DMS53 treated with DMSO at 0.1 percent for 48 hours (cell line): ENCODE results near the gene HSPE1.
"Not testable (repeated sequence)": the region's sequence is repeated elsewhere in the genome, so short reads cannot be mapped to it uniquely, and the experiment has no call there.

Experiments
- DNase-seq: peaks from one replicate; lab custom pipeline; 2025; ENCODE audit not compliant: unreplicated experiment; lab: John Stamatoyannopoulos, UW

Gene HSPE1

DNA sequence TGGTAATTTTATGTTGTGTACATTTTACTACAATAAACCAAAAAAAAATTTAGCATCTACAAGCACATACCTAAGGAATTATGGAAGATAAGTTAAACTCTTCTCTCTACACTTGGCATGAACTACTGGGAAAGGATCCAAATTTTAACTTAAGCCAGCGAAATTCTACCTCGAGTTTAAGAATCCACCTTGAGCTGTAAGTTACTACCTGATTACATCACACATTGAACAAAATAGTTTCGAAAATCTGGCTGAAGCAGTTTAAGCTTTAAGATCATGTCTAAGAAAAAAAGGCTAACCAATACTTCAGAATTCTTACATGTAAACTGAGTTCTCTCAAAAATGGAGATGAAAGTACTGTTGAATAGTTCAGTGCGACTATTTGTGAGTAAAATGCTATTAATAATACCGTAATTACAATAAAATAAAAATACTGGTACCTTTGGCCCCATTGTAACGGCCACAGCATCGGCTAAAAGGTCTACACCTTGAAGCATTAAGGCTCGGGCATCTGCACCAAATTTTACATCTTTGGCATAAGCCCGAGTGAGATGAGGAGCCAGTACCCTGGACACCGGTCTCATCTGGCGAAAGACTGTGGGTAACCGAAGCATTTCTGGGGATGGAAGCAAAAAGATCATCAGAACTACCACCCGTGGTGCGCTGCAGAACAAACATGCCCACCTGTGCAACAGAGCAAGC, 1.8 kb upstream of the HSPE1 start:
- DNase-seq: no peak

GRCh38 chr2:197498937-197499593, 1.1 kb upstream of the HSPE1 start:
- DNase-seq: peak; percentile 18

DNA sequence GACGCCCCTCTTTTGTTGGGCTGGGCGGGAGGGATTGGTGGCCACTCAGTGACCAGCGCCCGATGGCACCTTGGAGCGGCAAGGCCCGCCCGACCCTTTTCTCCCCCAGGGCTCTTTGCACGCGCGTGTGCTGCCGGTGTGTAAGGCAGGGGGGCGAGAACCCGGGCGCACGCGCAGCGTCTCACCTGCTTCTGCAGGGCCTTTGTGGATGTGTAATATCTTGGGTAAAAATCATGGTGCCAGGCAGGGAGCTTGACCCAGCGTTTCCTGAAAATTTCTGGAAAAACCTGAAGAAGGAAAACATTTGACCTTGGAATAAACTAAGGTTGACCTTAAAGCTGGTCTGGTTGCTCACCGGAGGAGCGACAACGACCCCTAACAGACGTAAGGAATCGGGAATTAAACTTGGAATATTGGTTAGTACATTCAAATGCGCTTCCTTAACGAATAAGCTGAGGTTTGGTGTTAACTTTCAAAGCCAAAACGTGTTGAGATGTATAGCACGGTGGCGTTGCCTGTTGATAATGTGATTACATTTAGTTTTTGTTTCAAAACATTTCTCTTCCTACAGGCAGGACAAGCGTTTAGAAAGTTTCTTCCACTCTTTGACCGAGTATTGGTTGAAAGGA, 438 bp downstream of the HSPE1 start:
- peak; percentile 35 for DNase-seq

- no peak for DNase-seq
Observed at GRCh38 chr2:197502201-197502600, 2.0 kb downstream of the HSPE1 start.

- no peak for DNase-seq
Observed at GRCh38 chr2:197502685-197503084, 2.5 kb downstream of the HSPE1 start.

- no peak for DNase-seq
Observed at GRCh38 chr2:197504000-197504399, 3.8 kb downstream of the HSPE1 start.

- no peak for DNase-seq
Observed at GRCh38 chr2:197504512-197504911, 4.3 kb downstream of the HSPE1 start.

- no peak for DNase-seq
Observed at GRCh38 chr2:197506658-197507057, 6.5 kb downstream of the HSPE1 start.

GRCh38 chr2:197513915-197514314, 13.7 kb downstream of the HSPE1 start:
- no peak for DNase-seq

GRCh38 chr2:197514754-197515153, 14.6 kb downstream of the HSPE1 start:
- DNase-seq: peak; percentile 45

DNA sequence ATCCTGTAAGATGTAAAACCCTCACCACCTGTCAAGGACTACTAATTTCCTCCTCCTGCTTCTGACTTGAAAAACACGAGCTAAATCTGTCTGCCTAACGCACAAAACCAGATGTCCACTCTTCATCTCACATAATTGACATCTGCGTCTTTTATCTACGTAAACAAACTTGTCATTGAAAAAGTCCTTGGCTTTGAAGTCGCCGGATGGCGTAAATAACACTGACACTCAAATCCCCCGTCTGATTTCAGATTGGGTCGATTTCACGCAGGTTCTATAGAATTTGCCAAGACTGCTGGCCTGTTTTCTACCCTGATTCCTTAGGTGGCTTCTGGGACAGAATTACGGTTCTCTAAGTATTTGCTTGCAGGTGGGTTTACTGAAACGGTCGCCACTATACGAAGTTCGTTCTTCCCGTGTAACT, 15.1 kb downstream of the HSPE1 start:
- DNase-seq: peak; percentile 76

DNA sequence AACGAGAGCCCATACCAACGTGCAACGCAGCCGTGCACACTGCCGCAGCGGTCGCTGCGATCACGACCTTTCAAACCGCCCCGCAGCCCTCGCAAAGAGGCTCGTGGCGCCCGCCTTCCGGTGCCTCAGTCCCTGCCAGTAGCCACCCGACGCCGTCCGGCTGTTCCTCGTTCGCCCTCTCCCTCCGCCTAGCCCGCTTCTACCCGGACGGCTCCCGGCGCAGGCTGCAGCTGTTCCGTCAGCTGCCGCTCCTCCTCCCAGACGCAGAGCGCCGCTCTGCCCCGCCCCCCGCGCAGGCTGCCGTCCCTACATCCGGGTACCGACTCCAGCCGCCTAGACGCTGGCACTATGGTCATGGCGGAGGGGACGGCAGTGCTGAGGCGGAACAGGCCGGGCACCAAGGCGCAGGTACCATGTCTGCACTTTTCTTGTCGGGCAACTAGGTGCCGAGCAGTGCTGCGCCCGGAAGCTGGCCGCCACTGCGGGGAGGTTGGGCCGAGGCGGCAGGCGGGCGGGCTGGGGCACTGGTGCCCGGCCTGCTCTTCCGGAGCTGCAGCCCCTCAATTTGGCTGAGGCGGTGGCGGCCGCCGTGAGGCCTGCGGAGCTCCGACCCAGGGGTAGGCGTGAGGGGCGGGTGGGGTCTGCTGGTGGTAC, 15.7 kb downstream of the HSPE1 start, which contains the start of gene MOB4:
Gene MOB4, plus strand, starts transcription at position 328 of the 654 bp plus-strand sequence. Its CDS starts 21 bp downstream, at position 349.
- DNase-seq: peak; percentile 86

DNA sequence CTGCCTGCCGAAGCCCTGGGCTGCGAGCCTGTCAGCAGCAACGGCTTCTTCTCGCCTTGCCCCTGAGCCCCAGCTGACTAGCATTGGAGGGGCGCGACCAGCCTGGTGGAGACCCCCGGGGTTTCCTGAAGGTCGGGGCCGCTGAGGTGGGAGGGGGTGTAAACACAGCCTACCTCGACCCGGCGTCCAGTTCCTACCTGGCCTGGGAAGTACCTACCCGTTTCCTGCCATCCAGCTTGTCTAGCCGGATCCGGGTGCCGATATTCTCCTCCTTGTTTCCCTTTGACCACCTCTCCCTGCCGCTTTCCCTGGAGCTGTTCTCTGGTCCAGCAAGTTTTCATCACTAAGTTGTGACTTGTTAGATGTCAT, 16.2 kb downstream of the HSPE1 start:
- DNase-seq: peak; percentile 41

DNA sequence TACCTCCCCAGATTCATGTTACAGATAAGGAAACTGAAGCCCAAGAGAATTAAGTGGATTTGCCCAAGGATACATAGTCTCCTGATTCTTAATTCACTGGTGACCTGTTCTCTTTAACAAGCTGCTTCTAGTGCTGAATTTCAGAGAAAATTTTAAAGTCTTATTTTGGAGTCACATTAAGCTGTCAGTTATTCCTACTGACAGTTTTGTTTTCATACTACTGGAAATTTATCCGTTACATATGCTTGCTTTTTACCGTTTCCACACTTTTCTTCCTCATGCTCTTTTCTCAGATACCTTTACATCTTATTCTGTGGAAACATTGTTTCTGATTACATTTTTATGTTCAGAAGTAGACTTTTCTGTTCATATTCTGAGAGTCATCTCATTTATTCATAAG, 17.0 kb downstream of the HSPE1 start:
- DNase-seq: no peak

GRCh38 chr2:197538412-197538811, 38.2 kb downstream of the HSPE1 start:
- no peak for DNase-seq

- DNase-seq: no peak
Observed at GRCh38 chr2:197539734-197540133, 39.6 kb downstream of the HSPE1 start.

GRCh38 chr2:197543206-197543605, 43.0 kb downstream of the HSPE1 start:
- DNase-seq: no peak

GRCh38 chr2:197547163-197547900, 47.2 kb downstream of the HSPE1 start:
- no peak for DNase-seq

DNA sequence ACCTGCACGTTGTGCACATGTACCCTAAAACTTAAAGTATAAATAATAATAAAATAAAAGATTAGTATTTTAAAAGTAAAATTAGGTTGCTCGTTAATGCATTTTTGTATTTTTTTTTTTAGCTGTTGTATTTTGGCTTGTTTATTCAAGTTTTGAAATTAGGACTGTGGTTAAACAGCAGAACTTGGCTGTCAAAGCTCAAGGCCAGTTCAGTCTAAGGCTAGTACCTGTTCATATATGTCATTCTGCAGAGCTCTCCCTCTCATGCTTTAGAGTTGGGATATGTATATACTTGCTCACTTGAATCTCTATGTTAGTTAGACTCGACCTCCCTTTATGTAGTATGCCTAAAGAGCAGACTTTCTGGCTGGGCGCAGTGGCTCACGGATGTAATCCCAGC, 48.4 kb downstream of the HSPE1 start:
- no peak for DNase-seq

GRCh38 chr2:197551260-197551659, 51.1 kb downstream of the HSPE1 start:
- DNase-seq: not testable (repeated sequence)
